BJ (cell line): ENCODE results near the gene PALLD. TPM values are rescaled to one million over a fixed set of nuclear protein-coding genes. Genes with fewer than 3 reads are reported as not detected.

Source experiments
- CTCF ChIA-PET: fragments of 350-600 bp; formaldehyde crosslinking; extraction: SDS; loops from one replicate; lab custom pipeline; 2021; ENCODE audit warnings: antibody characterized with exemption, inconsistent platforms; lab: Yijun Ruan, JAX
- POLR2A ChIA-PET: fragments of 300-600 bp; sonication (Branson Sonifier 250); formaldehyde crosslinking; extraction: SDS; loops from one replicate; lab custom pipeline; 2021; ENCODE audit warnings: antibody characterized with exemption; lab: Charles Lee
- DNase-seq: peaks from one replicate; pipeline ENCODE4 v3.0.0-alpha.2; 2011; ENCODE audit warnings: low read depth
- H3K27me3 ChIP-seq: 2 replicates; pipeline ENCODE4 v1.6.0; 2011; ENCODE audit warnings: low read length; ENCODE audit not compliant: control insufficient read depth, insufficient read depth
- H3K36me3 ChIP-seq: 2 replicates; pipeline ENCODE4 v1.5.1; 2011; ENCODE audit warnings: low read length; ENCODE audit not compliant: control insufficient read depth, insufficient read depth
- H3K4me3 ChIP-seq: 2 replicates; pipeline ENCODE4 v1.5.1; 2011; ENCODE audit warnings: low read depth, mild to moderate bottlenecking, control low read depth, low read length
- polyA plus RNA-seq: library from polyadenylated mRNA; depleted of rRNA; stranded (reverse); fragments of >200 nt; gene quantifications from 2 replicates; pipeline ENCODE4 v1.2.3, GENCODE V29; 2011
- TF ChIP-seq, protein P1 (sequence below): IDR thresholded peaks from 2 replicates; pipeline ENCODE4 v1.5.1; 2011; ENCODE audit warnings: low read depth, mild to moderate bottlenecking, control low read depth, inconsistent platforms, low read length, moderate library complexity; ENCODE audit not compliant: insufficient read depth

Gene PALLD
- polyA plus RNA-seq, 1 experiment: 30.3 TPM

DNA sequence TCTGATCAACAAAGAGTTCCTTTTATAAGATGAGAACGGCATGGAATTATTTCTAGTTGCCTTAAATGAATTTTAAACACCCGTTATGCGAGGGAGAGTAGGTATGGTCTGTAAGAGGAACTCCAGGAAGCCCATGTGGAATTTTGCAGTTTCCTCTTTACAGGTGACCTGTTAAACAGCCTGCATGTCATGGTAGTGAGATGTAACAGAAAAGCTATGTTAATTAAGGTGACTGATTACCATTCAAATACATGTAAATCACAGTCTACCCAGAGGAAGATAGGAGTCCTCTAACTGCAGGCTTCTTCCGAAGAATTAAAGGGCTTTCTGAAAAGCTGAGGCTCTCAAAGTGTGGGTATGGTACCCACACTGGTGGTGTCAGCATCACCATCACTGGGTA, 349.6 kb downstream of the PALLD start:
- no peak for DNase-seq
- CTCF ChIA-PET: interaction anchor here (1.1 to 6.0 kb wide), 4 partner anchors 10 to 115 kb away, joined by 3 to 27 read pairs (median 4); no protein-coding TSS in a partner anchor
- TF ChIP-seq, protein P1, sequence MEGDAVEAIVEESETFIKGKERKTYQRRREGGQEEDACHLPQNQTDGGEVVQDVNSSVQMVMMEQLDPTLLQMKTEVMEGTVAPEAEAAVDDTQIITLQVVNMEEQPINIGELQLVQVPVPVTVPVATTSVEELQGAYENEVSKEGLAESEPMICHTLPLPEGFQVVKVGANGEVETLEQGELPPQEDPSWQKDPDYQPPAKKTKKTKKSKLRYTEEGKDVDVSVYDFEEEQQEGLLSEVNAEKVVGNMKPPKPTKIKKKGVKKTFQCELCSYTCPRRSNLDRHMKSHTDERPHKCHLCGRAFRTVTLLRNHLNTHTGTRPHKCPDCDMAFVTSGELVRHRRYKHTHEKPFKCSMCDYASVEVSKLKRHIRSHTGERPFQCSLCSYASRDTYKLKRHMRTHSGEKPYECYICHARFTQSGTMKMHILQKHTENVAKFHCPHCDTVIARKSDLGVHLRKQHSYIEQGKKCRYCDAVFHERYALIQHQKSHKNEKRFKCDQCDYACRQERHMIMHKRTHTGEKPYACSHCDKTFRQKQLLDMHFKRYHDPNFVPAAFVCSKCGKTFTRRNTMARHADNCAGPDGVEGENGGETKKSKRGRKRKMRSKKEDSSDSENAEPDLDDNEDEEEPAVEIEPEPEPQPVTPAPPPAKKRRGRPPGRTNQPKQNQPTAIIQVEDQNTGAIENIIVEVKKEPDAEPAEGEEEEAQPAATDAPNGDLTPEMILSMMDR: no peak
- Histone ChIP-seq H3K4me3 (no peak overlapping the region), H3K36me3 (no peaks in the 10 kb centered on the region), H3K27me3 (no peaks in the 10 kb centered on the region)
- POLR2A ChIA-PET: no interaction called here

GRCh38 chr4:168847771-168848502, 351.1 kb downstream of the PALLD start:
- ChIA-PET POLR2A (no interaction called here), CTCF (interaction anchor here (0.9 to 2.2 kb wide), 3 partner anchors 8 to 17 kb away, joined by 3 to 6 read pairs (median 3); no protein-coding TSS in a partner anchor)
- Histone ChIP-seq H3K36me3 (no peaks in the 10 kb centered on the region), H3K27me3 (no peaks in the 10 kb centered on the region), H3K4me3 (peak overlapping the region; percentile 15)
- TF ChIP-seq, protein P1: no peak
- DNase-seq: no peak

GRCh38 chr4:168849030-168849675, 352.3 kb downstream of the PALLD start:
- TF ChIP-seq, protein P1: no peak
- POLR2A ChIA-PET: no interaction called here
- Histone ChIP-seq H3K27me3 (no peaks in the 10 kb centered on the region), H3K4me3 (no peak overlapping the region), H3K36me3 (peaks cover 1% of the 10 kb centered on the region)
- CTCF ChIA-PET: interaction anchor here (0.9 to 1.6 kb wide), 3 partner anchors 15 to 137 kb away, joined by 3 read pairs; no protein-coding TSS in a partner anchor
- DNase-seq: no peak

- H3K27me3 ChIP-seq: no peaks in the 10 kb centered on the region
- H3K4me3 ChIP-seq: no peak overlapping the region
- ChIA-PET CTCF (interaction anchor here (1.2 kb wide), 1 partner anchor 138 kb away, joined by 3 read pairs; no protein-coding TSS in a partner anchor), POLR2A (no interaction called here)
- peaks cover 1% of the 10 kb centered on the region for H3K36me3 ChIP-seq
- TF ChIP-seq, protein P1: no peak
- DNase-seq: no peak
Measured at GRCh38 chr4:168849997-168850396, 353.1 kb downstream of the PALLD start.

DNA sequence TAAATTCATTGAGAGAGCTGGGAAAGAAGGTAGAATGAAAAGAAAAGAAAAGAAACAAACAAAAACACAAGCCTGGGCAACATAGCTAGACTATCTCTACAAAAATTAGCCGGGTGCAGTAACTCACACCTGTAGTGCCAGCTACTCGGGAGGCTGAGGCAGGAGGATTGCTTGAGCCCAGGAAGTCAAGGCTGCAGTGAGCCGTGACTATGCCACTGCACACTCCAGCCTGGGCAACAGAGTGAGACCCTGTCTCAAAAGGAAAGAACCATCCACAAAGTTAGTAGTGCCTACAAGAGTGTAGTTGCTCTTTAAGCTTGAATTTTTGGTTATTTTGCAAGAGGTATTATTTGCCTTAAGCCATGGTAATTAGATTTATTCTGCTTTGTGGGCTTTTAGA, 355.5 kb downstream of the PALLD start:
- DNase-seq: no peak
- POLR2A ChIA-PET: no interaction called here
- TF ChIP-seq, protein P1: no peak
- no peak overlapping the region for H3K4me3 ChIP-seq
- peaks cover 1% of the 10 kb centered on the region for H3K36me3 ChIP-seq
- no peaks in the 10 kb centered on the region for H3K27me3 ChIP-seq
- CTCF ChIA-PET: interaction anchor here (0.7 to 1.2 kb wide), 4 partner anchors 10 to 141 kb away, joined by 3 read pairs; no protein-coding TSS in a partner anchor
